GM18951 (cell line): Measurements from ENCODE around the gene ATP5MG.

Experiments used
- POLR2A ChIP-seq: IDR thresholded peaks from 4 replicates; pipeline ENCODE4 v1.6.1; 2011; ENCODE audit warnings: mild to moderate bottlenecking; ENCODE audit not compliant: insufficient read length, insufficient read depth; ENCODE audit errors: extremely low read depth
- in situ Hi-C: fragments of 300-500 bp; cut with MboI; formaldehyde crosslinking; loops from one replicate; pipeline ENCODE4 v1.12.0; 2022; ENCODE audit warnings: low sequenced_read_pairs, mixed read lengths, inconsistent platforms; ENCODE audit not compliant: unreplicated experiment

ATP5MG gene

DNA sequence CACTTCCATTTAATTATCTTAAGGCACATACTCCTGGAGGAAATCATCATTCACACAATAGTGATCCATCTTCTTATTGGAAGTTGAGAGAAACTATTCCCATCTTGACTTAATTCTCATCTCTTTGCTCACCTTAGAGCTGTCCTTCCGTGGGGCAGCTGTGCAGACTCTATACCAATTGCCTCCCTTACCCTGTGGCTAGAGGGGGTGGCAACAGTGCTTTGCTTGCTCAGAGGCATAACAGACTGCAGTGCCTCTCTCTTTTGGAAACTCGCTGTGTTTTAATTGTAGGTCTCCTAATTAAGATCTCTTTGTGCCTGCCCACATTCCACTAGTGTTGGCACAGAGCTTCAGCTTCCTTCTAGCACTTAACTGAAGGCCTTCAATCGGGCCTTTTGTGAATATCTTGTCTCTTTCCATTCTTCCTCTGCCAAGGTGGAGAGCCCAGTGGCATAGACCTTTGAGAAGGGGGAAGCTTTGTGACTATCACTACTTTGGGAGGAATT is 40.4 kb downstream of the ATP5MG start:
- in situ Hi-C loops = no loop called here
- TF ChIP-seq POLR2A = no peak

DNA sequence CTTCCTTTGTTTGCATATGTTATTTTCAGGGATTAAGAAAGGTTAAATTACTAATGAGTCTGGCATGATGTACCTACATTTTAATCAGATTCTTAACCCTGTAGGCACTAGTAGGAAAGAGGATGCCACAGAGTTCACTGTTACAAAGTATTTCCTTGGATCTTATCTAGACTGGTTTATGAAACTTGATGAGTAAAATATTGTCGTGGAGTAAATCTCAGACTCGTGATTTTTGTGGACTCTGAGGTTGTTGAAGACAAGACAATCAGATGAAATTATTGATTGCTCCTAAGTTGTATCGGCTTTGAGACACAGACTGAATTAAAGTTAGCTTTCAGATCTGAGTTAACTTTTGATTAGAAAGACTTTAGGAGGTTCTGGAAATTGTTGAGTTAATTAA is 40.9 kb downstream of the ATP5MG start:
- in situ Hi-C loops = no loop called here
- no peak for TF ChIP-seq POLR2A

DNA sequence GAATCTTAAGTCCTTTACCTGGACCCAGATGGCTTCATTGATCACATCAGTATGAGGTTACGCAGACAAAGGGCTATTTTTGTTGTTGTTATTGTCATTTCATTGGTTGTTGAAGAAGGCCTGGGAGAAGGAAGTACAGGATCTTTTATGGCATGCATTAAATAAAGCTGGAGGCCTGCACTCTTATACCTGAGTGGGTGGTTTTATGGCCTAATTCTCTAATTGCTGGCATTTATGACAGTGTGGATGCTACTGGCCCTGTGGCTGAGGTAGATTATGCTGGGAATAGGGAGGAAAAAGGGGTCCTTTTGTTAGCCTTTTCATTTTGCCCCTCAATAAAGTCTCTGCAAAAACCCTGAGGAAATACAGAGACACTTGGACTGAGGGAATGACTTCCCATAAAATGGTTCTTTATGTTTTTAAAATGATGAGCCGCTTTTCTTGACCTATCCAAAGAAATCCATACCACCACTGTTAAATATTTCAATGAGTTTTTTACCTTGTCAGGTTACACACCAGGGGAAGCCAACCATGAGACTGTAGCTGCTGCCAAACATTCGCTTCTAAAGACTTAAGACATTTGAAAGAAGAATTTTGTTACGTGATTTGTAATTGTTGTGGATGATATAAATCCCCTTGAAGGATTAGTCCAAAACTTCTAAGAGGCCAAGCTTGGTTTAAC is 41.6 kb downstream of the ATP5MG start:
- TF ChIP-seq POLR2A = no peak
- in situ Hi-C loops = no loop called here

DNA sequence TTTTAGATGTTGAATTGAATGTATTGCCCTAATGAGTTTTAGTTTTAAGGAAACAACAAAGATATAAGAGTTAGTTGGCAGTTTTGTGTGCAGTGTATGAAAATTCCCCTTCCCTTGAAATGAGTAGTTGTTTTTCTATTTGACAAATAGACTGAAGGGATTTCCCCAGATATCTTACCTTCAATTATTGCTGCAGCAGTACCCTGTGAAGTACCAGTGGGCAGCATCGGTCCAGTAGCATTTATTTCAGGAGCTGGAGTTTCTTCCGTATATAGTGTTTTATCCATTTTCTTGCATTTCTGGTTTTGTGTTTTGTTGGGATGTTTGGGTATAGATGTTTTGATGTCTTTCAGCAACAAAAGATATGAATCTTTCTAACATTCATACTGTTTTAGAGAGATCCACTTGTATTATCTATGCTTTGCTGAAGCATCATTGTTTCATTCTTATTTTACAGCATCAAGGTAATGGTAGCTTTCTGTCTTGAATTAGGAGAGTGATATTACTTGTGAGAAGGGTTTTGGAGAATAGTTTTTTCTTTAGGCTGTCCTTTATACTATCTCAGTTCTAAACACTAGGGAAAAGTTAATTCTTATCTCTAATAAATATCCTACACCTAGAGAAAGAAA is 42.3 kb downstream of the ATP5MG start:
- TF ChIP-seq POLR2A = no peak

DNA sequence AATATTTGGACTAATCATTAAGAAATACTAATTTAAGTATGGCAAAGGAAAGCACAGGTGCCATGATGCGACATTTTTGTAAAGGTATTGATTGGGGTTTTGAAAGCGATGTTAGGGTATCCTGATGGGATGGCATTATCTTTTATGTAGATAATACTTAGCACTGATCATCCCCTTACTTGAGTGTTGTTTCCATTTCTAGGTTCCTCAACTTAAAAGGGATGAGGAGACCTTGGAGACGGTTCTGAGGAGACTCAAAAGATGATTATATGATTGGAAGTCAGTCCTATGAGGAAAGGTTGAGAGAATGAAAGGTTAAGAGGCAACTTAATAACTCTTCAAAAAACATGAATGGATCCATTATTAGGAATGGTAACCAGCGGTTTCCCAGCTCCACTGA is 46.0 kb downstream of the ATP5MG start:
- in situ Hi-C loops = no loop called here
- TF ChIP-seq POLR2A = no peak

More for the DNA sequence above, 42.3 kb downstream of the ATP5MG start:
- in situ Hi-C loops = no loop called here

DNA sequence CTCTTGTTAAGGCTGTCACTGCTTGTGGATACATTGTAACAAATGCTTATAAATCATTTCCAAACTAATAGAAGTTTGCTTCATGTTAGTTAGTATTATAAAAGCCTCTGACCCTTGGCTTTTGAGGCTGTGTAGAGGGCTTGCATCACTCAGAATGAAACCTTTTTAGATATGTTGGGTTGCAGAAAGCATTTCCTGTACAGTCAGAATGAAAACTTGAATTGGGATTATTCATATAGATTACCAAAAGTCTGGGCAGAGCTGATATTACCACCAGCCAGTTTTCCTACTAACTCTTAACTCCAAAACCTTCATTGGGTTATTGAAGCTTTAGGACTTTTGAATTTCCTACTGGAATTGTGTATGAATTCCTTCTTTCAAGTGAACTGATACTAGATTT is 46.9 kb downstream of the ATP5MG start:
- in situ Hi-C loops = no loop called here
- no peak for TF ChIP-seq POLR2A

DNA sequence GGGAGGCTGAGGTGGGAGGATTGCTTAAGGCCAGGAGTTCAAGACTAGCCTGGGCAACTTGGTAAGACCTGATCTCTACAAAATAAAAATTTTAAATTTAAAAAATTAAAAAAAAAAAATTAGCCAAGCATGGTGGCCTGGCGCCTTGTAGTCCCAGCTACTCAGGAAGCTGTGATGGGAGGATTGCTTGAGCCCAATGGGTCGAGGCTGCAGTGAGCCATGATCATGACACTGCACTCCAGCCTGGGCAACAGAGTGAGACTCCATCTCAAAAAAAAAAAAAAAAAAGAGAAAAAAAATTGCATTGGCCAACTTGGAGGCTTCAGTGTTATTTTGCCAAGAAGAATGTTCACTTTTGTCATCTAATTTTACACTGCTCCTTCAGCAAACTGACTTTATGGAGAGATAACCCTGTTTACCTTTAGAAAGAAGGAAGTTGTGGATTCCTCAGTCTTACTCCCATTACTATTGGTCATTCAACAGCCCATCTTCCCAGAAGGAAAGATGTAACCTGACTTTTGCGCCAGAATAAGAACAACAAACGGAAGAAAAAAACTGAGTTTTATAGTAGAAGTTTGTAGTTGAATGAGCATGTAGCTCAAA is 48.0 kb downstream of the ATP5MG start:
- no peak for TF ChIP-seq POLR2A
- in situ Hi-C loops = no loop called here

DNA sequence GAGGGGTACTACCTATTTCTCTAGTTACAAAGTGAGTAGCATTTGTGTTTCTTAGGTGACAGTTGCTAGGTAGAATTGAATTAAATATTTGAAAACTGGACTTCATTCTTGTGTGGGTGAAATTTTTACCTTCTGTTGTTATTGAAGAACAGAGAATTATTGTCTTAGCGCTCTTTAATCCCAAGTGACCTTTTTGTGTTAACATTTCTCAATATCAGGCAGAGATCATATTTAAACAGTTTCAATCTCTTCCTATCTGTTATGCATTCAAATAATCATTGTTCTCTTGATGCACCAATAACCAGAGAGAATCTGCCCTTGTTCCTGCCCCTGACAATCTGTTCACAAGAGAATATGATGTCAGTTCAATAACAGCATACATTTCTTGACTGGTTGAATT is 49.0 kb downstream of the ATP5MG start:
- in situ Hi-C loops = no loop called here
- TF ChIP-seq POLR2A = no peak
